Activated CD4-positive, alpha-beta memory T cell treated with anti-CD3 and anti-CD28 coated beads for 36 hours (primary cell): ENCODE results near the gene SLC25A44. TPM values are rescaled to one million over a fixed set of nuclear protein-coding genes. Genes with fewer than 3 reads are reported as not detected.
A peak's percentile ranks its signal among the peaks of the same experiment; 100 is the strongest.

Experiments used
- CTCF ChIA-PET: fragments of 350-600 bp; sonication (Branson Sonifier 250); formaldehyde crosslinking; loops from one replicate; lab custom pipeline; 2021; ENCODE audit warnings: antibody characterized with exemption, inconsistent platforms; lab: Charles Lee
- POLR2A ChIA-PET: fragments of 350-600 bp; sonication (Branson Sonifier 250); formaldehyde crosslinking; loops from one replicate; lab custom pipeline; 2021; ENCODE audit warnings: antibody characterized with exemption; lab: Charles Lee
- DNase-seq: peaks from one replicate; pipeline ENCODE4 v3.0.0-alpha.2; 2020
- H3K27ac Mint-ChIP-seq: one replicate; pipeline ENCODE4 v1.8.0; 2021; ENCODE audit warnings: mixed read lengths
- H3K27me3 Mint-ChIP-seq: one replicate; pipeline ENCODE4 v1.8.0; 2021; ENCODE audit warnings: mixed read lengths
- H3K36me3 Mint-ChIP-seq: one replicate; pipeline ENCODE4 v1.8.0; 2021; ENCODE audit warnings: mixed read lengths
- H3K4me1 Mint-ChIP-seq: one replicate; pipeline ENCODE4 v1.8.0; 2021; ENCODE audit warnings: low read depth, mixed read lengths
- H3K4me3 Mint-ChIP-seq: one replicate; pipeline ENCODE4 v1.8.0; 2021; ENCODE audit warnings: mild to moderate bottlenecking, mixed read lengths
- H3K9me3 Mint-ChIP-seq: one replicate; pipeline ENCODE4 v1.8.0; 2021; ENCODE audit warnings: mixed read lengths
- intact Hi-C: fragments of 100-400 bp; cut with micrococcal nuclease; formaldehyde crosslinking; loops from one replicate; pipeline ENCODE4 v1.15.1; 2023
- total RNA-seq, 2 experiments: library from RNA; stranded (reverse); gene quantifications; one replicate each; pipeline ENCODE4 v1.2.3, GENCODE V29; 2021

Gene SLC25A44
- total RNA-seq, 2 experiments from 2014 or later, result 61.3 to 62.2 TPM

GRCh38 chr1:156241311-156241811, 47.5 kb downstream of the SLC25A44 start:
- no peak overlapping the region for H3K27ac Mint-ChIP-seq
- ChIA-PET CTCF (interaction anchor here (0.6 kb wide), 1 partner anchor 16 kb away, joined by 3 read pairs; no protein-coding TSS in a partner anchor), POLR2A (interaction anchor here (1.2 kb wide), 1 partner anchor 42 kb away, joined by 3 read pairs; the partner anchor contains the start of gene SMG5)
- H3K27me3 Mint-ChIP-seq, result no peaks in the 10 kb centered on the region
- peaks cover 21% of the 10 kb centered on the region for H3K36me3 Mint-ChIP-seq
- DNase-seq, result no peak
- intact Hi-C loops, result no loop called here
- H3K9me3 Mint-ChIP-seq, result no peaks in the 10 kb centered on the region
- H3K4me3 Mint-ChIP-seq, result no peak overlapping the region
- H3K4me1 Mint-ChIP-seq, result peaks cover 10% of the 10 kb centered on the region

GRCh38 chr1:156241926-156242325, 48.0 kb downstream of the SLC25A44 start, which contains the start of gene BGLAP:
Gene BGLAP, plus strand, starts transcription at chr1:156242184. Its CDS starts 48 bp downstream, at chr1:156242232.
- Mint-ChIP-seq H3K36me3 (peaks cover 17% of the 10 kb centered on the region), H3K27ac (peak within 1 kb of the TSS; percentile 2), H3K27me3 (no peaks in the 10 kb centered on the region), H3K4me1 (peaks cover 10% of the 10 kb centered on the region), H3K9me3 (no peaks in the 10 kb centered on the region), H3K4me3 (no peak within 1 kb of the TSS)
- POLR2A ChIA-PET, result interaction anchor here (1.2 kb wide), 1 partner anchor 41 kb away, joined by 3 read pairs; the partner anchor contains the start of gene SMG5
- CTCF ChIA-PET, result interaction anchor here (0.6 kb wide), 1 partner anchor 17 kb away, joined by 3 read pairs; no protein-coding TSS in a partner anchor
- intact Hi-C loops, result no loop called here
- no peak for DNase-seq

GRCh38 chr1:156242738-156243137, 48.8 kb downstream of the SLC25A44 start:
- CTCF ChIA-PET, result interaction anchor here (1.0 kb wide), 1 partner anchor 101 kb away, joined by 3 read pairs; no protein-coding TSS in a partner anchor
- Mint-ChIP-seq H3K36me3 (peaks cover 13% of the 10 kb centered on the region), H3K27ac (no peak overlapping the region), H3K27me3 (no peaks in the 10 kb centered on the region), H3K4me1 (peaks cover 8% of the 10 kb centered on the region), H3K4me3 (no peak overlapping the region), H3K9me3 (no peaks in the 10 kb centered on the region)
- no peak for DNase-seq
- intact Hi-C loops, result no loop called here
- POLR2A ChIA-PET, result no interaction called here

- Mint-ChIP-seq H3K4me3 (no peak overlapping the region), H3K27me3 (no peaks in the 10 kb centered on the region), H3K36me3 (peaks cover 6% of the 10 kb centered on the region), H3K9me3 (no peaks in the 10 kb centered on the region), H3K4me1 (peaks cover 5% of the 10 kb centered on the region), H3K27ac (no peak overlapping the region)
- DNase-seq, result no peak
- intact Hi-C loops, result no loop called here
- ChIA-PET POLR2A (interaction anchor here (1.1 kb wide), 1 partner anchor 43 kb away, joined by 3 read pairs; no protein-coding TSS in a partner anchor), CTCF (no interaction called here)
These were observed 50.2 kb downstream of the SLC25A44 start for GRCh38 chr1:156244126-156244525.

- Mint-ChIP-seq H3K9me3 (no peaks in the 10 kb centered on the region), H3K27me3 (no peaks in the 10 kb centered on the region), H3K36me3 (peaks cover 9% of the 10 kb centered on the region), H3K4me1 (peaks cover 5% of the 10 kb centered on the region), H3K27ac (no peak overlapping the region), H3K4me3 (peak overlapping the region; percentile 70)
- no peak for DNase-seq
- ChIA-PET POLR2A (interaction anchor here (1.1 kb wide), 1 partner anchor 44 kb away, joined by 3 read pairs; no protein-coding TSS in a partner anchor), CTCF (interaction anchor here (1.8 kb wide), 1 partner anchor 18 kb away, joined by 7 read pairs; no protein-coding TSS in a partner anchor)
- intact Hi-C loops, result no loop called here
These were observed 50.8 kb downstream of the SLC25A44 start for GRCh38 chr1:156244712-156245111.

- H3K27me3 Mint-ChIP-seq, result no peaks in the 10 kb centered on the region
- H3K4me3 Mint-ChIP-seq, result peak overlapping the region; percentile 70
- ChIA-PET POLR2A (interaction anchor here (0.8 to 2.0 kb wide), 8 partner anchors 11 to 88 kb away, joined by 3 to 6 read pairs (median 3); no protein-coding TSS in a partner anchor), CTCF (interaction anchor here (0.9 to 2.0 kb wide), 7 partner anchors 8 to 104 kb away, joined by 3 to 7 read pairs (median 4); no protein-coding TSS in a partner anchor)
- peak; percentile 54 for DNase-seq
- intact Hi-C loops, result no loop called here
- no peaks in the 10 kb centered on the region for H3K9me3 Mint-ChIP-seq
- no peak overlapping the region for H3K27ac Mint-ChIP-seq
- peaks cover 5% of the 10 kb centered on the region for H3K4me1 Mint-ChIP-seq
- H3K36me3 Mint-ChIP-seq, result peaks cover 7% of the 10 kb centered on the region
These were observed 51.7 kb downstream of the SLC25A44 start for GRCh38 chr1:156245451-156246232.

GRCh38 chr1:156246241-156246780, 52.4 kb downstream of the SLC25A44 start:
- POLR2A ChIA-PET, result interaction anchor here (0.8 to 2.0 kb wide), 9 partner anchors 11 to 87 kb away, joined by 3 to 6 read pairs (median 3); partner anchors contain the start of gene SMG5
- CTCF ChIA-PET, result interaction anchor here (0.9 to 2.0 kb wide), 7 partner anchors 8 to 105 kb away, joined by 3 to 7 read pairs (median 4); no protein-coding TSS in a partner anchor
- no peaks in the 10 kb centered on the region for H3K27me3 Mint-ChIP-seq
- H3K27ac Mint-ChIP-seq, result no peak overlapping the region
- intact Hi-C loops, result no loop called here
- no peak overlapping the region for H3K4me3 Mint-ChIP-seq
- no peaks in the 10 kb centered on the region for H3K9me3 Mint-ChIP-seq
- H3K4me1 Mint-ChIP-seq, result peaks cover 5% of the 10 kb centered on the region
- DNase-seq, result no peak
- H3K36me3 Mint-ChIP-seq, result peaks cover 5% of the 10 kb centered on the region

GRCh38 chr1:156246781-156247459, 53.0 kb downstream of the SLC25A44 start:
- H3K4me3 Mint-ChIP-seq, result no peak overlapping the region
- H3K27ac Mint-ChIP-seq, result no peak overlapping the region
- POLR2A ChIA-PET, result interaction anchor here (0.7 to 2.0 kb wide), 5 partner anchors 10 to 91 kb away, joined by 3 to 6 read pairs (median 4); partner anchors contain the start of gene SMG5

GRCh38 chr1:156247460-156248322, 53.8 kb downstream of the SLC25A44 start, which contains the start of gene PAQR6:
Gene PAQR6, minus strand, starts transcription at chr1:156248056. Its CDS starts 1,325 bp downstream, at chr1:156246731.
- Mint-ChIP-seq H3K9me3 (no peaks in the 10 kb centered on the region), H3K4me3 (no peak within 1 kb of the TSS), H3K36me3 (peaks cover 8% of the 10 kb centered on the region), H3K4me1 (peaks cover 8% of the 10 kb centered on the region), H3K27me3 (no peaks in the 10 kb centered on the region), H3K27ac (no peak within 1 kb of the TSS)
- DNase-seq, result no peak
- intact Hi-C loops, result no loop called here
- POLR2A ChIA-PET, result interaction anchor here (0.7 to 2.0 kb wide), 5 partner anchors 11 to 92 kb away, joined by 3 to 6 read pairs (median 4); partner anchors contain the start of gene SMG5
- CTCF ChIA-PET, result interaction anchor here (0.5 to 2.0 kb wide), 2 partner anchors 70 to 106 kb away, joined by 4 to 6 read pairs; no protein-coding TSS in a partner anchor

More at GRCh38 chr1:156246781-156247459, 53.0 kb downstream of the SLC25A44 start:
- H3K27me3 Mint-ChIP-seq, result no peaks in the 10 kb centered on the region
- peaks cover 5% of the 10 kb centered on the region for H3K4me1 Mint-ChIP-seq
- CTCF ChIA-PET, result interaction anchor here (0.9 to 2.0 kb wide), 3 partner anchors 22 to 105 kb away, joined by 3 to 6 read pairs (median 3); no protein-coding TSS in a partner anchor
- no peak for DNase-seq
- H3K36me3 Mint-ChIP-seq, result peaks cover 5% of the 10 kb centered on the region
- H3K9me3 Mint-ChIP-seq, result no peaks in the 10 kb centered on the region
- intact Hi-C loops, result no loop called here

- Mint-ChIP-seq H3K27me3 (no peaks in the 10 kb centered on the region), H3K4me3 (no peak overlapping the region), H3K36me3 (peaks cover 12% of the 10 kb centered on the region), H3K4me1 (peaks cover 13% of the 10 kb centered on the region), H3K9me3 (no peaks in the 10 kb centered on the region), H3K27ac (no peak overlapping the region)
- no peak for DNase-seq
- intact Hi-C loops, result no loop called here
- ChIA-PET CTCF (no interaction called here), POLR2A (interaction anchor here (0.7 kb wide), 1 partner anchor 289 kb away, joined by 3 read pairs; no protein-coding TSS in a partner anchor)
These were observed 54.4 kb downstream of the SLC25A44 start for GRCh38 chr1:156248323-156248683.
